Measurements from ENCODE around the gene ARHGAP15.

The ARHGAP15 gene

DNA sequence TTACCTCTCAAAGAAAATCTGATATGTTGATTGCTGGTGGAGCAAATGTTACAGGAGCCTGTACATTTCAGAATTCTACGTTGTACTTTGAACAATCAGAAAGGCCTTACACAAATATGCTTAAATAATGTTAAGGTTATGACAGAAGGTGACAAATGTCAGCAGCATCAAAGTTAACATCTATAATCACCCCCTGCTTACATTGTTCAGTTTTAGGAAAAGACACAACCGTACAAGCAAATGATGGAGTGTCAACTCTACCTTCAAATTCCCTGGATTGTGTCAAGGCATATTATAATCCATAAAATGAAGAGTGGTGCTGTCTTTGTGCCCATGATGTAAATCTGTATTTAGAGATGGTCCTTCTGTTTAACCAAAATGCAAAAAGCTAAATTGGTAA lies 465.5 kb downstream of the ARHGAP15 start:
- H3K4me3 ChIP-seq (ENCODE audit: low read length), result no peak overlapping the region
- no peak for TF ChIP-seq CTCF (conservative IDR thresholded peaks at IDR 0.05; ENCODE audit: low read depth, low read length)
- no peak for DNase-seq (ENCODE audit: low read depth)

DNA sequence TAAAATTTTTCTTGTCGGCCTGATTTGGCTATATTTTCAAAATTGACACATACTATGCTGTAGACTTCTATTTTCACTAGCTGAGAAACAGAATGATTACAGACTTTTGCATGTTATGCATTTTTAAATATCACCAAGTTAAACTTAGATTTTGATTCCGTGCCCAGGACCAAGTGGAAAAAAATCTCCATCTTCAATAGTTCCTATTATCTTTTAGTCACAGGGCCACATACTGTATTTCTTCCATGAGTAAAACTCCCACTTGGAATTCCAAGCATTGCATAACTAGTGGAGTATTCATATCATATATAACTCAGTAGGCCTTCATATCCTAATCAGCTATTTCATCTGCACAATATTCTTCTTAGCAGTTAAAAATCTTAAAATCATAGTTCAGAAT lies 470.9 kb downstream of the ARHGAP15 start:
- TF ChIP-seq CTCF (conservative IDR thresholded peaks at IDR 0.05; ENCODE audit: low read depth, low read length), result no peak
- DNase-seq (ENCODE audit: low read depth), result no peak

DNA sequence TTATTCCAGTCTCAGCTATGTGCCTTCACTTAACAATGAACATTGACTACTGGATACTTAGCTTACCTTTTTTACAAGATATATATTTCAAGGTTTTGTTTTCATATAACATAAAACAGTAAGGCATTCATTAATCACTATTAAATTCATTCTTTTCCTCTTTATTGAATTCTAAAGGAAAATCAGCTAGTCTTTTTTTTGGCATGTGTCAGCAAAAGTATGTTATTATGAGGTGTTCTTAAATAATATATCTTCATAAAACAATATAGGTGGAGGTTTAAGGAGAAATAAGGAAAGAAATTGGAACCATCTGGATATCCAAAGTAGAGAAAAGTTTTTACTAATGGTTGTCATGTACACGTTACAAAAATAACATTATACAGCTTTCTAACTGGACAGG lies 472.6 kb downstream of the ARHGAP15 start:
- no peak overlapping the region for H3K4me3 ChIP-seq (ENCODE audit: low read length)
- TF ChIP-seq CTCF (conservative IDR thresholded peaks at IDR 0.05; ENCODE audit: low read depth, low read length), result no peak
- no peak for DNase-seq (ENCODE audit: low read depth)

More for the DNA sequence above, 470.9 kb downstream of the ARHGAP15 start:
- H3K4me3 ChIP-seq (ENCODE audit: low read length), result no peak overlapping the region

- no peak for DNase-seq (ENCODE audit: low read depth)
- no peak for TF ChIP-seq CTCF (conservative IDR thresholded peaks at IDR 0.05; ENCODE audit: low read depth, low read length)
- no peak overlapping the region for H3K4me3 ChIP-seq (ENCODE audit: low read length)
These were observed 473.9 kb downstream of the ARHGAP15 start for GRCh38 chr2:143603035-143603655.

DNA sequence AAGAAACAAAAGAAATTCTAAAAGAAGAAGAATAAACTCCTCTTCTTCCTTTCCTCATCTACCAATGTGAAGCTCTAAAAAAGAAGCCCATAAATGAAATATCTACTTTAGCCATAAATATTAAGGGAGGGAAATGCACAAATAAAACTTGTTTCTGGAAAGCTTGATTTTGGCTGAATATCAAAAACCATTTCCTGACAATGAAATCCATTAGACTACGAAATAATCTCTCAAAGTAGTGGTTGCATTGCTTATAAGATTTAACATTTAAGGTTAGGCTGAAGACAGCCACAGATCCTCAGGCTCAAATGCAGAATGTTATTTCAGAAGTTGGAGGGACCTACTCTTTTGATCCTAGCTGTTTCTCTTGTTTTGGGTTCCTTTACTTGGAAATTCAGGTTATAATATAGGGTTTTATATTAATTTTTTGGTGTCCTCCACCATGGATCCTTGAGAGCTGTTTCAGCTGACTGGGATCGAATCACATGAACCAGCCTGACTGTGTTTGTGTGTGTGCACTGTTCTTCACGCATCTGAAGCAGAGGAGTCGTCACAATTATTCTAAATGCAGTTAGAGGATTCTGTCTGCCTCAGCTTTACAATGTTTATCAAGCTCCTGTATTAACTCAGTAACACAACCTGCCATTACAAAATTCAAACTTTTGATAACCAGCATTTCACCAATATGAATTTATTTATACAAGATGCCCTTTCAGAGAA lies 474.8 kb downstream of the ARHGAP15 start:
- DNase-seq (ENCODE audit: low read depth), result no peak
- TF ChIP-seq CTCF (conservative IDR thresholded peaks at IDR 0.05; ENCODE audit: low read depth, low read length), result no peak
- no peak overlapping the region for H3K4me3 ChIP-seq (ENCODE audit: low read length)

GRCh38 chr2:143604566-143604959 lies 475.3 kb downstream of the ARHGAP15 start:
- no peak overlapping the region for H3K4me3 ChIP-seq (ENCODE audit: low read length)
- DNase-seq (ENCODE audit: low read depth), result no peak
- TF ChIP-seq CTCF (conservative IDR thresholded peaks at IDR 0.05; ENCODE audit: low read depth, low read length), result no peak

Measured in retinal pigment epithelial cell (primary cell).